ENCODE data around the gene FHOD3.
"Not testable (repeated sequence)": the region's sequence is repeated elsewhere in the genome, so short reads cannot be mapped to it uniquely, and the experiment has no call there.

FHOD3 gene

DNA sequence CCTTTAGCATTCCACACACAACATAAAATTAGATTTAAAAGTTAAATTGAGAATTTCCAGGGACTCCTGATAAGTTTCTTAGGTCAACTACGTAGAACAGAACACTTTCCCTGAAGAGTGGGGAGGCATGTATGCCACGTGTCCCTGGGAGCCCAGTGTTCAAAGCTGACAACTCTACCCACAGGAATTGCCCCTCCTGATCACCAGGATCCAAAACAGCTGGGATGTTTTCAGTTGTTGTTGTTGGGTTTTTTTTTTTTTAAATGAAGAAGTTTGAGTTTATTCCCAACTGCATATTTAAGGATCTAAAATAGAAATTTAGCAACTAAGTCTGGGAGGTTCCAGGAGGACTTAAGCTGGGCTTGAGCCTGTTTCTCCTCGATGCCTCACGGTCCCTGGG, 430.8 kb downstream of the FHOD3 start:
- no peak for DNase-seq

- DNase-seq = no peak
These were observed 431.7 kb downstream of the FHOD3 start for GRCh38 chr18:36729197-36729596.

GRCh38 chr18:36732264-36732663, 434.8 kb downstream of the FHOD3 start:
- no peak for DNase-seq

DNA sequence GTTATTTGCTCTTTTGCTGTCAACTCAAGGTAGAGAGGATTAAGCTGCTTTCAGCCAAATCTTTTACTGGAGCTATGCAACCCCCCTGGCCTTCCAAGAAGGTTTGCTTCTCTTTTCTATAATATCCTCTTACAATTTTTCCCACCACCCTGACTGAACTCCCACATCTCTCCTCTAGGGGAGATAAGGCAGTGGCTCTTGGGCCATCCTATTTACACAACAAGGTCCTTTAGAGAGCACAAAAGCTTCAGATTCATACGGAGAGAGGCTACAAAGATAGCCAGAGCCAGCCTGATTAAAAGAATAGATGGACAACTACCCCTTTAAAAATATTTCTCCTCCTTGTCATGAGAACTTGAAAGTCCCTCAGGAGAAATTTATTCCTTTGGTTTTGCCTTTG, 435.6 kb downstream of the FHOD3 start:
- DNase-seq = no peak

DNA sequence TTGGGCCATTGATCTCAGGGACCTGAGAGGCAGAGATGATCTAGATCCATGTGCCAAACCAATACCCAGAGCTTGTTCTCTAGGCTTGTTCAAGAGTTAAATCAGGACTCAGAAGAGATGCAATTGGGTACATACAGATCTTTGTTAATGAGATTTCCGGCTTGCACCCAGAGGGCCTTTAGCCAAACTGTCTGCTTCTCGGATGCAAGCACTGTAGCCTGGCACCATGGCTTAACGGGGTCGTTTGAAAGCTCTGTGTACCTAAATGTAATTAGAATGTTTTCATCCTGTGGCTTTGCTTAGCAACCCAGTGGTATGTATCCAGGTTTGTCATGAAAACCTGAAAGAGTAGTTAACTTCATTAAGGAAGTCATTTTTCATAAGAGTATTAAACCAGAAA, 437.1 kb downstream of the FHOD3 start:
- DNase-seq = no peak

DNA sequence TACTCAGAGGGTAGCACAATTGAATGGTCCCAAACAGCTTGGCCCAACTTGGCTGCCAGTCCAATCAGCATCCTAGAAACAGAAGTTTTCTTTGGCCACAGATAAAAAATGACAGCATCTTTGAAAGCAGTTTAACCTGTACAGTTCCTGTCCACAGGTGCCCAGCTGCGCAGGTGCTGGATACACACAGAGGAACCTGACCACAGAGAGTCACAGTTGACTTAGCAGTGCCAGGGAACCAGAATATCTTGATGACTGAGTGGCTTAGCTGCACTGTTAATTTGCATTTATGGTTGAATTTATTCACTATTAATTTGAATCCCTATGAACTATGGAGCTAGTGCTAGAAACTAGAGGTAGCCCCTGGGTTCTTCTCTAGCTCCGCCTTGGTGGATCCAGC, 437.6 kb downstream of the FHOD3 start:
- no peak for DNase-seq

DNA sequence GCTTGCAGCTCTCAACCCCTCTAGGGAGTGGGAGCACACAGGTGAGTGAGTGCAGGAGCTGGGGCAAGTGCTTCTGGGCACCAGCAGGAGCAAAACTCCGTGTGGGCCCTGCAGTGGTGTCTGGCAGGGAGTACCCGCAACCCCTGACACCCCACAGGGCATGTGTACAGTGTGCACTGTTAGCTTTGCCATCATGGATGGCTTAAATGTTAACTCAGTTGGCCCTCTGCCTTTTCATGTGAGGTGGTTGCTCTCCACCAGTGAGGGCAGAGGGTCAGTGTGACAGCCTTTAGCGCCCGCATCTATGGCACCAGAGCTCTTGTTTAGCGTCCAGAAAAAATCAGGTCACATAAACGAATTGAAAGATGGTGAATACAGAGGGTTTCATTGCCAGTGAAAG, 438.6 kb downstream of the FHOD3 start:
- DNase-seq = no peak

- DNase-seq = no peak
These were observed 439.8 kb downstream of the FHOD3 start for GRCh38 chr18:36737316-36737715.

DNA sequence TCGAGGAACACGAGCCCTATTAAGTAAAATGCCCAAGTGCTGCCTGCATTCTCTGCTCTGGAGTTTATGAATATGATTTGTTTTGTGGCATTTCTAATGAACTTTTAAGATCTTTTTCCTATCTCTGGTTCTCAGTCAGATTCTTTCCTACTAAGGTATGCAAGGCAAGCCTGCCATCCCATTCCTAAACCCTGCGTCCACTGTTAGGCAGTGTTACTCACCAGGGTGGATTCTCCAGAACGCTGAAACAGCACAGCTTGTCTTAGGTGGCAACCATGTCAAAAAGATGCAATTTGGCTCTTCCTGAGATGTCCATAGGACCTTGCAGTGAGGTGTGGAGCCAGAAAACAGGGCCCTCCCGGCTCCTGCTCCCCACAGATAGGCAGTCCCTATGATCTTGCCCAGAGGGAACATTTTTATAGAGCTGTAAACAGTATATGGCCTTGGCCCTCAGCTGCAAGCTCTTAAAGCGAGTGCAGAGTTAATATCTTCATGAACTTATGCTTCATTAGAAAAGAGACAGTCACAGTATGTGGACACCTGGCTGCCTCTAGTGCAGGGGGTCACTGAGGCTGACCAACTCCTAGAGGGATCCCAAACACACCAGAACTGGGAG, 446.9 kb downstream of the FHOD3 start:
- no peak for DNase-seq

- DNase-seq = no peak
These were observed 447.9 kb downstream of the FHOD3 start for GRCh38 chr18:36745219-36745975.

GRCh38 chr18:36752929-36753865, 455.7 kb downstream of the FHOD3 start:
- no peak for DNase-seq

GRCh38 chr18:36756242-36756641, 458.7 kb downstream of the FHOD3 start:
- no peak for DNase-seq

GRCh38 chr18:36757081-36757480, 459.6 kb downstream of the FHOD3 start:
- peak in 6 of 56 donors; percentile 11 to 79 (median 24) for DNase-seq

GRCh38 chr18:36757991-36758390, 460.5 kb downstream of the FHOD3 start:
- no peak for DNase-seq

GRCh38 chr18:36758623-36759022, 461.1 kb downstream of the FHOD3 start:
- no peak for DNase-seq

GRCh38 chr18:36759167-36759776, 461.8 kb downstream of the FHOD3 start:
- DNase-seq = no peak

- DNase-seq = no peak
These were observed 463.1 kb downstream of the FHOD3 start for GRCh38 chr18:36760598-36760997.

DNA sequence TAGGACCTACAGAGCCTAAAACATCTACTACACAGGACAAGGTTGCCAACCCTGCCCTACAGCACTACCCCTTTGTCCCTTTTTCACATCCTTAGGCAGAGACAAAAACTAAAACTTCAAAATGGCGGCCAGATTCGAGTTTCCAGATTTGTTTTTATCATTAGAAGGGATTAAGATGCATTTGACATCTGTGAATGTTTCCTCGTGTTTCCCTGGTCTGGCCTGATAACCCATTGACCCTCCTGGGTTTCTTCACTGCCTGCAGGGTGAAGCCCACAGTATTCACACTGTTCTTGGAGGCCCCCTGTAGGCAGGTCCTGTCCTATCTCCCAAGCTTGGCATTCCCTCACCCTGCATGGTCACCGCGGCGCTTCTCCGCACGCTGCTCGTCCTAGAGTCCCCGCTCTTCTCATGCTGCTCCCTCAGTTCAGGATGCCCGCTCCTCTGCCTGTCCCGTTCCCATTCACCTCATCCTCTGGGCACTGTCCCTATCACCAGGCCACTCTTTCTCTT, 463.7 kb downstream of the FHOD3 start:
- no peak for DNase-seq

DNA sequence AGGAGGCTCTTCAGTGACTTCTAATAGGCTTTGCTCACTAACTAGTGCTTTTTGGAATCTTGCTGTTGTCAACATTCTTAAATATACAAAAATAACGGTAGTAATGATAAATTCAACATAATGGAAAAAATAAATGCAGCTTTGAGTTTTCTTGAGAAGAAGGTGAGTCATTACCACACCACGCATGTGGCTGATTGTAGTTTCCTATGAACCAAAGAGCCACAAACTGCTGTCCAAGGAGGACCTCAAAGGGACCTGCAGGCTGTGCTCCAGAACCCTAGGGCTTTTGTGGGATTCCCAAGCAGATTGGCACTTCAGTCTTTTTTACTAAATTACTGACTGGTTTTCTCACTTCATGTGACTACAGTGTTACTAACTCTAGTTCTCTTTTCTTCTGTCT, 464.6 kb downstream of the FHOD3 start:
- DNase-seq = no peak

DNA sequence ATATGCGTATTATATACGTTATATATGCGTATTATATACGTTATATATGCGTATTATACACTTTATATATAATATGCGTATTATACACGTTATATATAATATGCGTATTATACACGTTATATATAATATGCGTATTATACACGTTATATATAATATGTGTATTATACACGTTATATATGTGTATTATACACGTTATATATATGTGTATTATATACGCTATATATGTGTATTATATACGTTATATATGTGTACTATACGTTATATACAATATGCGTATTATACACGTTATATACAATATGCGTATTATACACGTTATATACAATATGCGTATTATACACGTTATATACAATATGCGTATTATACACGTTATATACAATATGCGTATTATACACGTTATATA, 465.5 kb downstream of the FHOD3 start:
- not testable (repeated sequence) for DNase-seq

DNA sequence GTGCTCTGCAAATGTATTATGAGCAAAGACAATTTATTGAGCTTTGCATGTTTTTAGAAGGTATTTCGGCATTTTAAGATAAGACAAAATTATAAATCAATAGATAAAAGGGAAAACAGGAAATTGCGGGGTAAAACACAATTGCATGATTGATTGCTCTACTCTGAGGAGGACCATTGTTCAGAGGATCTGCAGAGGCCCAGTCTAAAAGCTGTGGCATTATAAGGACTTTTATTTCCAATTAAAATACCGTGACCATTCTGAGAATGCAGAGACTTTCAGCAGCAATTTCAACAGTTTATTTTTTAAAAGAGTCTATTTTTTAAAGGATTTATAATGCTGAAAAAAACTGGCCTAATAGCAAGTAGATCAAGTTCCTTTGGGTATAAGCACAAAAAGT, 469.3 kb downstream of the FHOD3 start:
- no peak for DNase-seq

DNA sequence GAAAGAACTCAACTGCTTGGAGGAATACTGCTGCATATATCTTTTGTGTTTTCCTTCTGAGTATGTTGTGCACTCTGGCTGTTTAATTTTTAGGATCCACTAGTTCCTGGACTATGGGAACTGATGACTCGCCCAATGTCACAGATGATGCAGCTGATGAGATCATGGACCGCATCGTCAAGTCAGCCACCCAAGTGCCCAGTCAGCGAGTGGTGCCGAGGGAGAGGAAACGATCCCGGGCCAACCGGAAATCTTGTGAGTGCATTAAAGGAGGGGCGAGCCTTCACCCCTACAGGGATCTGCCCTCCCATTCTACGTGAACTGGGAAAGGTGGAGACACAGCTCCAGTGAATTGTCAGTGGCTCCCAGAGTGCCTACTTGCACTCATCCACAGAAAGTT, 471.7 kb downstream of the FHOD3 start:
- DNase-seq = no peak

Measured in amygdala (tissue), 56 donors.